Glutamatergic neuron (in vitro differentiated cells): ENCODE data around the gene SCMH1. TPM values are rescaled to one million over a fixed set of nuclear protein-coding genes. Genes with fewer than 3 reads are reported as not detected.

Source experiments
- DNase-seq: peaks from one replicate; pipeline ENCODE4 v3.0.0; 2022
- H3K27ac Mint-ChIP-seq: one replicate; pipeline ENCODE4 v1.8.0; 2020; ENCODE audit warnings: mild to moderate bottlenecking, mixed read lengths, inconsistent platforms; ENCODE audit not compliant: unreplicated experiment
- H3K27me3 Mint-ChIP-seq: one replicate; pipeline ENCODE4 v1.8.0; 2020; ENCODE audit warnings: mild to moderate bottlenecking, moderate library complexity, mixed read lengths, inconsistent platforms; ENCODE audit not compliant: unreplicated experiment
- H3K36me3 Mint-ChIP-seq: one replicate; pipeline ENCODE4 v1.8.0; 2020; ENCODE audit warnings: mild to moderate bottlenecking, mixed read lengths, inconsistent platforms; ENCODE audit not compliant: unreplicated experiment
- H3K4me1 Mint-ChIP-seq: one replicate; pipeline ENCODE4 v1.8.0; 2020; ENCODE audit warnings: mild to moderate bottlenecking, low read depth, mixed read lengths, inconsistent platforms; ENCODE audit not compliant: unreplicated experiment
- H3K4me3 Mint-ChIP-seq: one replicate; pipeline ENCODE4 v1.8.0; 2020; ENCODE audit warnings: mild to moderate bottlenecking, mixed read lengths, inconsistent platforms; ENCODE audit not compliant: unreplicated experiment
- H3K9me3 Mint-ChIP-seq: one replicate; pipeline ENCODE4 v1.8.0; 2020; ENCODE audit warnings: mild to moderate bottlenecking, moderate library complexity, mixed read lengths, inconsistent platforms; ENCODE audit not compliant: unreplicated experiment
- CTCF ChIP-seq: fragments of 200-600 bp; sonication (generic); IDR thresholded peaks from one replicate; pipeline ENCODE4 v1.5.0; 2021; ENCODE audit not compliant: partially characterized antibody, unreplicated experiment
- total RNA-seq: library from RNA; stranded (reverse); fragmentation: NEBNext Ultra II Directional; extraction: Animal tissue kit (Norgen Biotek cat#: 25700); gene quantifications from one replicate; pipeline ENCODE4 v1.2.1, GENCODE V29; 2021; ENCODE audit not compliant: unreplicated experiment

Gene SCMH1
- total RNA-seq, 1 donor from 2014 or later = 17.8 TPM

- TF ChIP-seq CTCF = no peak
- Mint-ChIP-seq H3K36me3 (no peaks in the 10 kb centered on the region), H3K4me1 (peaks cover 3% of the 10 kb centered on the region), H3K9me3 (no peaks in the 10 kb centered on the region), H3K27me3 (no peaks in the 10 kb centered on the region), H3K27ac (no peak overlapping the region), H3K4me3 (no peak overlapping the region)
- DNase-seq = no peak
Observed at GRCh38 chr1:41226815-41227434, 15.2 kb downstream of the SCMH1 start.

GRCh38 chr1:41225495-41225894, 16.6 kb downstream of the SCMH1 start:
- H3K27ac Mint-ChIP-seq = no peak overlapping the region
- H3K4me3 Mint-ChIP-seq = no peak overlapping the region
- H3K4me1 Mint-ChIP-seq = peaks cover 3% of the 10 kb centered on the region
- DNase-seq = no peak
- TF ChIP-seq CTCF = no peak
- H3K9me3 Mint-ChIP-seq = no peaks in the 10 kb centered on the region
- H3K36me3 Mint-ChIP-seq = no peaks in the 10 kb centered on the region
- H3K27me3 Mint-ChIP-seq = no peaks in the 10 kb centered on the region

GRCh38 chr1:41222496-41222895, 19.6 kb downstream of the SCMH1 start:
- H3K27me3 Mint-ChIP-seq = no peaks in the 10 kb centered on the region
- no peak for TF ChIP-seq CTCF
- peaks cover 3% of the 10 kb centered on the region for H3K4me1 Mint-ChIP-seq
- peaks cover 2% of the 10 kb centered on the region for H3K9me3 Mint-ChIP-seq
- no peak overlapping the region for H3K4me3 Mint-ChIP-seq
- DNase-seq = no peak
- H3K27ac Mint-ChIP-seq = no peak overlapping the region
- H3K36me3 Mint-ChIP-seq = peaks cover 7% of the 10 kb centered on the region

- Mint-ChIP-seq H3K4me1 (peaks cover 3% of the 10 kb centered on the region), H3K27ac (no peak overlapping the region), H3K4me3 (no peak overlapping the region), H3K36me3 (peaks cover 7% of the 10 kb centered on the region), H3K27me3 (no peaks in the 10 kb centered on the region), H3K9me3 (peaks cover 2% of the 10 kb centered on the region)
- TF ChIP-seq CTCF = no peak
- DNase-seq = no peak
Observed at GRCh38 chr1:41221995-41222394, 20.1 kb downstream of the SCMH1 start.

GRCh38 chr1:41218152-41218551, 24.0 kb downstream of the SCMH1 start:
- H3K9me3 Mint-ChIP-seq = peaks cover 2% of the 10 kb centered on the region
- DNase-seq = no peak
- H3K4me3 Mint-ChIP-seq = no peak overlapping the region
- no peaks in the 10 kb centered on the region for H3K4me1 Mint-ChIP-seq
- no peak for TF ChIP-seq CTCF
- no peaks in the 10 kb centered on the region for H3K27me3 Mint-ChIP-seq
- no peak overlapping the region for H3K27ac Mint-ChIP-seq
- H3K36me3 Mint-ChIP-seq = peaks cover 7% of the 10 kb centered on the region
